ENCODE results near the gene CCT4.
"Not testable (repeated sequence)": the region's sequence is repeated elsewhere in the genome, so short reads cannot be mapped to it uniquely, and the experiment has no call there.

The CCT4 gene

GRCh38 chr2:61920548-61920947 lies 32.1 kb upstream of the CCT4 start (continued):
- TF ChIP-seq, protein P1, sequence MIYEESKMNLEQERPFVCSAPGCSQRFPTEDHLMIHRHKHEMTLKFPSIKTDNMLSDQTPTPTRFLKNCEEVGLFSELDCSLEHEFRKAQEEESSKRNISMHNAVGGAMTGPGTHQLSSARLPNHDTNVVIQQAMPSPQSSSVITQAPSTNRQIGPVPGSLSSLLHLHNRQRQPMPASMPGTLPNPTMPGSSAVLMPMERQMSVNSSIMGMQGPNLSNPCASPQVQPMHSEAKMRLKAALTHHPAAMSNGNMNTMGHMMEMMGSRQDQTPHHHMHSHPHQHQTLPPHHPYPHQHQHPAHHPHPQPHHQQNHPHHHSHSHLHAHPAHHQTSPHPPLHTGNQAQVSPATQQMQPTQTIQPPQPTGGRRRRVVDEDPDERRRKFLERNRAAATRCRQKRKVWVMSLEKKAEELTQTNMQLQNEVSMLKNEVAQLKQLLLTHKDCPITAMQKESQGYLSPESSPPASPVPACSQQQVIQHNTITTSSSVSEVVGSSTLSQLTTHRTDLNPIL (CRISPR knock-in tag; IDR thresholded peaks at IDR 0.05; ENCODE audit: low read depth): no peak
- TF ChIP-seq PATZ1 (CRISPR knock-in tag; IDR thresholded peaks at IDR 0.05; ENCODE audit: borderline replicate concordance): no peak
- TF ChIP-seq CSDC2 (CRISPR knock-in tag; IDR thresholded peaks at IDR 0.05): no peak
- TF ChIP-seq TOX (CRISPR knock-in tag; IDR thresholded peaks at IDR 0.05; ENCODE audit: borderline replicate concordance): no peak

GRCh38 chr2:61914794-61915193 lies 26.3 kb upstream of the CCT4 start:
- not testable (repeated sequence) for ATAC-seq

GRCh38 chr2:61911510-61911909 lies 23.1 kb upstream of the CCT4 start:
- TF ChIP-seq ARNTL (CRISPR knock-in tag; IDR thresholded peaks at IDR 0.05; ENCODE audit: borderline replicate concordance, low read depth) (no peak), POU6F1 (CRISPR knock-in tag; IDR thresholded peaks at IDR 0.05; ENCODE audit: borderline replicate concordance, low read depth) (no peak), TSHZ2 (CRISPR knock-in tag; IDR thresholded peaks at IDR 0.05) (no peak), ZNF70 (CRISPR knock-in tag; IDR thresholded peaks at IDR 0.05) (no peak), TCF4 (CRISPR knock-in tag; IDR thresholded peaks at IDR 0.05; ENCODE audit: borderline replicate concordance) (no peak), OSR1 (CRISPR knock-in tag; IDR thresholded peaks at IDR 0.05) (no peak), ZFP3 (CRISPR knock-in tag; IDR thresholded peaks at IDR 0.05) (no peak), ESRRG (CRISPR knock-in tag; IDR thresholded peaks at IDR 0.05) (no peak), BACH2 (CRISPR knock-in tag; IDR thresholded peaks at IDR 0.05; ENCODE audit: borderline replicate concordance) (no peak), ZNF565 (CRISPR knock-in tag; conservative IDR thresholded peaks at IDR 0.05; ENCODE audit: low read depth) (no peak), RARB (CRISPR knock-in tag; IDR thresholded peaks at IDR 0.05) (no peak)
- TF ChIP-seq, protein P2, sequence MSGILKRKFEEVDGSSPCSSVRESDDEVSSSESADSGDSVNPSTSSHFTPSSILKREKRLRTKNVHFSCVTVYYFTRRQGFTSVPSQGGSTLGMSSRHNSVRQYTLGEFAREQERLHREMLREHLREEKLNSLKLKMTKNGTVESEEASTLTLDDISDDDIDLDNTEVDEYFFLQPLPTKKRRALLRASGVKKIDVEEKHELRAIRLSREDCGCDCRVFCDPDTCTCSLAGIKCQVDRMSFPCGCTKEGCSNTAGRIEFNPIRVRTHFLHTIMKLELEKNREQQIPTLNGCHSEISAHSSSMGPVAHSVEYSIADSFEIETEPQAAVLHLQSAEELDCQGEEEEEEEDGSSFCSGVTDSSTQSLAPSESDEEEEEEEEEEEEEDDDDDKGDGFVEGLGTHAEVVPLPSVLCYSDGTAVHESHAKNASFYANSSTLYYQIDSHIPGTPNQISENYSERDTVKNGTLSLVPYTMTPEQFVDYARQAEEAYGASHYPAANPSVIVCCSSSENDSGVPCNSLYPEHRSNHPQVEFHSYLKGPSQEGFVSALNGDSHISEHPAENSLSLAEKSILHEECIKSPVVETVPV (CRISPR knock-in tag; IDR thresholded peaks at IDR 0.05): no peak

DNA sequence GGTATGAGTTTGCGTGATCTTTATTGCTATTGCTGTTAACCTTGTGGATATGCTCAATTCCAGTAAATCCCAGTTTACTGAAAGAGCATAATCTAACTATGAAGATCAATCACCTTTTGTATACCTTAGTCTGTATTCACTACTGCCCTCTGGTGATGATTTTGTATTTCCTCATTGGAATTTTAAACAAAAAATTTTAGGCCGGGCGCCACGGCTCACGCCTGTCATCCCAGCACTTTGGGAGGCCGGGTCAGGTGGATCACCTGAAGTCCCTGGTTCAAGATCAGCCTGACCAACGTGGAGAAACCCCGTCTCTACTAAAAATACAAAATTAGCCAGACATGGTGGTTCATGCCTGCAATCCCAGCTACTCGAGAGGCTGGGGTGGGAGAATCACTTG lies 22.1 kb upstream of the CCT4 start:
- no peak for ATAC-seq
- TF ChIP-seq RARB (CRISPR knock-in tag; IDR thresholded peaks at IDR 0.05): no peak
- no peak for TF ChIP-seq TCF4 (CRISPR knock-in tag; IDR thresholded peaks at IDR 0.05; ENCODE audit: borderline replicate concordance)
- no peak for TF ChIP-seq ZFP3 (CRISPR knock-in tag; IDR thresholded peaks at IDR 0.05)
- TF ChIP-seq TSHZ2 (CRISPR knock-in tag; IDR thresholded peaks at IDR 0.05): no peak
- TF ChIP-seq PPARA (CRISPR knock-in tag; IDR thresholded peaks at IDR 0.05; ENCODE audit: borderline replicate concordance): no peak
- no peak for TF ChIP-seq POU6F1 (CRISPR knock-in tag; IDR thresholded peaks at IDR 0.05; ENCODE audit: borderline replicate concordance, low read depth)
- TF ChIP-seq ZNF565 (CRISPR knock-in tag; conservative IDR thresholded peaks at IDR 0.05; ENCODE audit: low read depth): no peak
- no peak for TF ChIP-seq TOX (CRISPR knock-in tag; IDR thresholded peaks at IDR 0.05; ENCODE audit: borderline replicate concordance)
- no peak for TF ChIP-seq GLIS3 (CRISPR knock-in tag; IDR thresholded peaks at IDR 0.05)

More at GRCh38 chr2:61911510-61911909, 23.1 kb upstream of the CCT4 start:
- peak; percentile 64 for ATAC-seq
